Prostate gland (tissue), 2 donors: Measurements from ENCODE around the gene PDE10A.

Experiments used
- POLR2A ChIP-seq: fragments of 450-650 bp; IDR thresholded peaks from one replicate; pipeline ENCODE4 v1.6.1; 2016; ENCODE audit warnings: antibody characterized with exemption, mild to moderate bottlenecking
- POLR2AphosphoS5 ChIP-seq: sonication (generic); formaldehyde crosslinking; IDR thresholded peaks from one replicate; pipeline ENCODE4 v1.6.1; 2017; ENCODE audit warnings: antibody characterized with exemption
- TF ChIP-seq, protein P1 (sequence below), 4 experiments: fragments of 200-600 bp in 2 of 4; fragments of 450-650 bp in 2 of 4; sonication (generic) in 2 of 4; IDR thresholded peaks; 1 replicate in 3 of 4; 2 replicates in 1 of 4; pipeline ENCODE4 v1.5.1; 2016 to 2019; ENCODE audit warnings: antibody characterized with exemption in 4 of 4, mild to moderate bottlenecking in 2 of 4, moderate library complexity in 2 of 4

DNA sequence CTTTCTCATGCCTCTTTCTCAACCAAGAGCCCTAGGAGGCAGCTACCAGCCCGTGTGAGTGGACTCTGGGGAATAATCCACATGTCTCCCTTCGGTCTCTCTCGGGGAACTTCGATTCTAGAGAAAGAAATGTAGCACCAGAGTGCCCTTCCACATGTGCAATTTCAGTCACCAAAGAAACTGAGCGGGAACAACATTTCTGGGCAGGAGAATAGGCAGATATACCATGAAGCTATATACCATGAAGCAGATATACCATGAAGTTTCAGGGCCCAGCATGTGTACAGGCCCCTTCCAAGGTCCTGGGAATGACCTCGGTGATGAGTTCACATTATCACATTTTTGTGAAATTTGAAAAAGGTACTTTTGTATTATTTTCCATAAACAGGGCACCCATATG lies 60.8 kb downstream of the PDE10A start:
- TF ChIP-seq, protein P1, sequence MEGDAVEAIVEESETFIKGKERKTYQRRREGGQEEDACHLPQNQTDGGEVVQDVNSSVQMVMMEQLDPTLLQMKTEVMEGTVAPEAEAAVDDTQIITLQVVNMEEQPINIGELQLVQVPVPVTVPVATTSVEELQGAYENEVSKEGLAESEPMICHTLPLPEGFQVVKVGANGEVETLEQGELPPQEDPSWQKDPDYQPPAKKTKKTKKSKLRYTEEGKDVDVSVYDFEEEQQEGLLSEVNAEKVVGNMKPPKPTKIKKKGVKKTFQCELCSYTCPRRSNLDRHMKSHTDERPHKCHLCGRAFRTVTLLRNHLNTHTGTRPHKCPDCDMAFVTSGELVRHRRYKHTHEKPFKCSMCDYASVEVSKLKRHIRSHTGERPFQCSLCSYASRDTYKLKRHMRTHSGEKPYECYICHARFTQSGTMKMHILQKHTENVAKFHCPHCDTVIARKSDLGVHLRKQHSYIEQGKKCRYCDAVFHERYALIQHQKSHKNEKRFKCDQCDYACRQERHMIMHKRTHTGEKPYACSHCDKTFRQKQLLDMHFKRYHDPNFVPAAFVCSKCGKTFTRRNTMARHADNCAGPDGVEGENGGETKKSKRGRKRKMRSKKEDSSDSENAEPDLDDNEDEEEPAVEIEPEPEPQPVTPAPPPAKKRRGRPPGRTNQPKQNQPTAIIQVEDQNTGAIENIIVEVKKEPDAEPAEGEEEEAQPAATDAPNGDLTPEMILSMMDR (IDR thresholded peaks at IDR 0.05), result no peak
- TF ChIP-seq POLR2A, result no peak
- no peak for TF ChIP-seq POLR2AphosphoS5
